IMR-90 (cell line): ENCODE results near the gene APOH. TPM values are rescaled to one million over a fixed set of nuclear protein-coding genes. Genes with fewer than 3 reads are reported as not detected.

ENCODE experiments used
- ATAC-seq: fragments of 200-7000 bp; cut with Tn5 transposase; 2 replicates; pipeline ENCODE4 v1.9.1; 2020; ENCODE audit warnings: low read depth, mild to moderate bottlenecking, moderate library complexity
- BruUV-seq: library from RNA; stranded (reverse); fragments of 400-500 nt; replicated peaks from 2 replicates; lab custom pipeline; 2021; lab: Mats Ljungman, UMichigan
- CTCF ChIA-PET: fragments of 300-600 bp; formaldehyde crosslinking; extraction: SDS; loops from one replicate; lab custom pipeline; 2021; ENCODE audit warnings: antibody characterized with exemption; lab: Yijun Ruan, JAX
- POLR2A ChIA-PET: fragments of 300-600 bp; sonication (Branson Sonifier 250); formaldehyde crosslinking; loops from one replicate; lab custom pipeline; 2022; ENCODE audit warnings: antibody characterized with exemption; ENCODE audit not compliant: unreplicated experiment; lab: Charles Lee
- DNase-seq: peaks from one replicate; pipeline ENCODE4 v3.0.0; 2013
- H2AFZ ChIP-seq: replicated peaks from 2 replicates; pipeline ENCODE3; 2013; ENCODE audit warnings: low read length, mild to moderate bottlenecking; ENCODE audit not compliant: poor library complexity
- H2AK5ac ChIP-seq: 2 replicates; pipeline ENCODE4 v1.6.1; 2013; ENCODE audit warnings: low read depth, low read length, inconsistent platforms
- H2AK9ac ChIP-seq: replicated peaks from 2 replicates; pipeline ENCODE3; 2013; ENCODE audit warnings: mild to moderate bottlenecking, low read depth, low read length, moderate library complexity; ENCODE audit not compliant: poor library complexity
- H2BK120ac ChIP-seq: 2 replicates; pipeline ENCODE4 v1.6.1; 2013; ENCODE audit warnings: low read depth, low read length, inconsistent platforms
- H2BK15ac ChIP-seq: 3 replicates; pipeline ENCODE4 v1.6.1; 2013; ENCODE audit warnings: low read depth, low read length, inconsistent platforms
- H2BK20ac ChIP-seq: 2 replicates; pipeline ENCODE4 v1.6.1; 2013; ENCODE audit warnings: low read depth, mild to moderate bottlenecking, inconsistent platforms, low read length, moderate library complexity
- H2BK5ac ChIP-seq: 2 replicates; pipeline ENCODE4 v1.6.1; 2013; ENCODE audit warnings: mild to moderate bottlenecking, low read depth, low read length, inconsistent platforms; ENCODE audit not compliant: poor library complexity, severe bottlenecking
- H3K14ac ChIP-seq: replicated peaks from 2 replicates; pipeline ENCODE4 v1.6.1; 2013; ENCODE audit warnings: low read depth, low read length, inconsistent platforms
- H3K18ac ChIP-seq: 2 replicates; pipeline ENCODE4 v1.6.1; 2013; ENCODE audit warnings: low read depth, low read length, control low read depth
- H3K23ac ChIP-seq: 2 replicates; pipeline ENCODE4 v1.6.1; 2013; ENCODE audit warnings: low read depth, low read length, inconsistent platforms
- H3K27ac ChIP-seq: 2 replicates; pipeline ENCODE4 v1.5.1; 2013; ENCODE audit warnings: mild to moderate bottlenecking, control low read depth, low read length; ENCODE audit not compliant: insufficient read depth
- H3K27me3 ChIP-seq: 2 replicates; pipeline ENCODE4 v1.6.1; 2013; ENCODE audit warnings: low read length; ENCODE audit not compliant: control insufficient read depth, insufficient read depth
- H3K36me3 ChIP-seq: 2 replicates; pipeline ENCODE4 v1.6.1; 2013; ENCODE audit warnings: low read length, mixed read lengths; ENCODE audit not compliant: control insufficient read depth, insufficient read depth
- H3K4ac ChIP-seq: 2 replicates; pipeline ENCODE4 v1.6.1; 2013; ENCODE audit warnings: low read depth, low read length, inconsistent platforms
- H3K4me1 ChIP-seq: 2 replicates; pipeline ENCODE4 v1.6.1; 2013; ENCODE audit warnings: low read length, mixed read lengths; ENCODE audit not compliant: control insufficient read depth, insufficient read depth
- H3K4me2 ChIP-seq: 2 replicates; pipeline ENCODE4 v1.6.1; 2013; ENCODE audit warnings: low read depth, mild to moderate bottlenecking, control low read depth, low read length, moderate library complexity
- H3K4me3 ChIP-seq: 2 replicates; pipeline ENCODE4 v1.5.1; 2013; ENCODE audit warnings: low read depth, mild to moderate bottlenecking, control low read depth, low read length, moderate library complexity; ENCODE audit not compliant: insufficient read depth
- H3K56ac ChIP-seq: 2 replicates; pipeline ENCODE4 v1.6.1; 2013; ENCODE audit warnings: low read length, inconsistent platforms; ENCODE audit not compliant: insufficient read depth; ENCODE audit errors: extremely low read depth
- H3K79me1 ChIP-seq, 2 experiments: 2 replicates each; pipeline ENCODE4 v1.6.1; 2013; ENCODE audit warnings: low read length in 2 of 2, inconsistent platforms in 1 of 2, low read depth in 1 of 2
- H3K9ac ChIP-seq: 2 replicates; pipeline ENCODE4 v1.6.1; 2013; ENCODE audit warnings: low read depth, low read length, control low read depth
- H3K9me1 ChIP-seq: 2 replicates; pipeline ENCODE4 v1.6.1; 2013; ENCODE audit warnings: low read length, inconsistent platforms; ENCODE audit not compliant: insufficient read depth
- H3K9me3 ChIP-seq: 2 replicates; pipeline ENCODE4 v1.6.1; 2013; ENCODE audit warnings: low read length; ENCODE audit not compliant: control insufficient read depth, insufficient read depth
- H4K20me1 ChIP-seq: 2 replicates; pipeline ENCODE4 v1.6.1; 2013; ENCODE audit warnings: low read length, inconsistent platforms; ENCODE audit not compliant: insufficient read depth
- H4K5ac ChIP-seq: 2 replicates; pipeline ENCODE4 v1.6.1; 2013; ENCODE audit warnings: mild to moderate bottlenecking, low read depth, low read length, control low read depth
- H4K8ac ChIP-seq, 2 experiments: 2 replicates each; pipeline ENCODE4 v1.6.1; 2013; ENCODE audit warnings: low read depth in 2 of 2, low read length in 2 of 2, control low read depth in 1 of 2, inconsistent platforms in 1 of 2
- H4K91ac ChIP-seq: 2 replicates; pipeline ENCODE4 v1.6.1; 2013; ENCODE audit warnings: low read depth, low read length, inconsistent platforms; ENCODE audit not compliant: insufficient read depth
- BHLHE40 ChIP-seq: fragments of 150-350 bp; IDR thresholded peaks from 2 replicates; pipeline ENCODE4 v1.6.1; 2016; ENCODE audit warnings: mild to moderate bottlenecking, low read depth, low read length
- MAFK ChIP-seq: IDR thresholded peaks from 2 replicates; pipeline ENCODE4 v1.6.1; 2012; ENCODE audit warnings: low read depth, low read length, improper control_type of control experiment
- MXI1 ChIP-seq: IDR thresholded peaks from 2 replicates; pipeline ENCODE4 v1.6.1; 2012; ENCODE audit warnings: low read depth, mild to moderate bottlenecking, low read length, moderate library complexity, borderline replicate concordance
- POLR2A ChIP-seq: IDR thresholded peaks from 2 replicates; pipeline ENCODE4 v1.6.1; 2012; ENCODE audit warnings: mild to moderate bottlenecking, low read depth, low read length
- WGBS, 2 experiments: methylation state at CpG; one replicate each; pipeline versions ENCODE4 v1.1.5 to v1.1.7; 2013; ENCODE audit warnings: missing lambda C conversion rate in 2 of 2; ENCODE audit not compliant: insufficient read length in 1 of 2; ENCODE audit errors: extremely low coverage in 2 of 2; 5-methylcytosine and 5-hydroxymethylcytosine counted together
- dilution Hi-C: fragments of 300-500 bp; cut with HindIII; formaldehyde crosslinking; loops from one replicate; pipeline ENCODE4 v1.14.3; 2018; ENCODE audit warnings: low sequenced_read_pairs; ENCODE audit not compliant: unreplicated experiment
- in situ Hi-C: fragments of 300-500 bp; cut with MboI; formaldehyde crosslinking; loops from 3 replicates; pipeline ENCODE4 v1.14.3; 2019; ENCODE audit warnings: low sequenced_read_pairs, inconsistent platforms, mixed read lengths
- intact Hi-C: fragments of 100-400 bp; cut with micrococcal nuclease; formaldehyde crosslinking; loops from 2 replicates; pipeline ENCODE4 v1.10.0; 2022
- polyA plus RNA-seq, 3 experiments: library from polyadenylated mRNA; depleted of rRNA; stranded (reverse); fragments of >200 nt; gene quantifications; 2 replicates each; pipeline ENCODE4 v1.2.3, GENCODE V29; 2012; ENCODE audit warnings: low replicate concordance in 1 of 3
- total RNA-seq: library from RNA; depleted of rRNA; stranded (reverse); fragments of >200 nt; gene quantifications from 2 replicates; pipeline ENCODE4 v1.2.3, GENCODE V29; 2012
- TF ChIP-seq, protein P1 (sequence below): conservative IDR thresholded peaks from 2 replicates; pipeline ENCODE4 v1.5.1; 2012; ENCODE audit warnings: mild to moderate bottlenecking, low read depth, low read length, improper control_type of control experiment

Gene APOH
- total and polyA plus RNA-seq, 2 of the 4 experiments (the other 2 are of a cell fraction), result not detected

DNA sequence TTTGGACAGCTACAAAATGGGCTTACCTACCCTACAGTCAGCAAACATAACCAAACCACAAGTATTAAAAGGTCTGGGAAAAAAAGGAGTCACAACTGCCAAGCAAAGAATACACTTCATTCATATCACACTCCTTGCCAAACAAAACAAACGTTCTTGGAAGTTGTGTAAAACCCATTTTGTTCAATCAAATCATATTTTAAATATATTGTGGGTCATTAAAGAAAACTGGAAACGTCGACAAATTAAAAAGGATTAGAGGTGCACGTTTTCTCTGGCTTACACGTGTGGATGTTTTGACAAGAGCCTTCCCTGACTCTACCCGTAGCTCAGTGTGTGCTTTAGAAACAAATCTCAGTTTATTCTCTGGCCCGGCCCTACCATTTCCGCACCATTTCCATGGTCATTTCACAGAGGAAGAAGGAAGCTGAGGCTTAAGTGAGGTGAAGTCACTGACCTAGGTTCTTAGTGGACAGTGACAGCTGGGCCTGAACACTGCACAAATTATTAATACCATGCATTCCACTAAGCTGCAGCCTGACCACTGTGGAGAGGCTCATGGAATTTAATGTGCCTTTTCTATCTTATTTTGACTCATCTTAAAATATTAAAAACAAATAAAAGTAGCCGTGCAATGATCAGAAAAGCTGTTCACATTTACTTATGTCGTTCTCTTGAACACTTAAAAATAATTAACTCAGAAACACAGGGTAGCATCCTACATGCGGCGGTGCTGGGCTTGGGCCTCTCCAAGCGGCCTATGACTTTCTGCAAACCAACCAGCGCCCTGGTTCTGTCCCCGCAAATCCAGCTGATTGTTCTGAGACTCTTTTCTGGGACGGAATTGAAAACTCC, 38.2 kb downstream of the APOH start:
- TF ChIP-seq MXI1, result peak; percentile 31; the same call in 1 of the 2 replicates
- TF ChIP-seq, protein P1, sequence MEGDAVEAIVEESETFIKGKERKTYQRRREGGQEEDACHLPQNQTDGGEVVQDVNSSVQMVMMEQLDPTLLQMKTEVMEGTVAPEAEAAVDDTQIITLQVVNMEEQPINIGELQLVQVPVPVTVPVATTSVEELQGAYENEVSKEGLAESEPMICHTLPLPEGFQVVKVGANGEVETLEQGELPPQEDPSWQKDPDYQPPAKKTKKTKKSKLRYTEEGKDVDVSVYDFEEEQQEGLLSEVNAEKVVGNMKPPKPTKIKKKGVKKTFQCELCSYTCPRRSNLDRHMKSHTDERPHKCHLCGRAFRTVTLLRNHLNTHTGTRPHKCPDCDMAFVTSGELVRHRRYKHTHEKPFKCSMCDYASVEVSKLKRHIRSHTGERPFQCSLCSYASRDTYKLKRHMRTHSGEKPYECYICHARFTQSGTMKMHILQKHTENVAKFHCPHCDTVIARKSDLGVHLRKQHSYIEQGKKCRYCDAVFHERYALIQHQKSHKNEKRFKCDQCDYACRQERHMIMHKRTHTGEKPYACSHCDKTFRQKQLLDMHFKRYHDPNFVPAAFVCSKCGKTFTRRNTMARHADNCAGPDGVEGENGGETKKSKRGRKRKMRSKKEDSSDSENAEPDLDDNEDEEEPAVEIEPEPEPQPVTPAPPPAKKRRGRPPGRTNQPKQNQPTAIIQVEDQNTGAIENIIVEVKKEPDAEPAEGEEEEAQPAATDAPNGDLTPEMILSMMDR, result no peak
- peak; percentile 26; the same call in 1 of the 2 replicates for TF ChIP-seq BHLHE40
- no peak for TF ChIP-seq POLR2A
- 0 out of 2 replicates have a peak, but pooled peaks have one; percentile 2 for TF ChIP-seq MAFK
- peak overlapping the region; percentile 39 to 49; a peak in 2 of 4 replicates for H4K8ac ChIP-seq
- H3K9me3 ChIP-seq, result no peaks in the 10 kb centered on the region
- H2AFZ ChIP-seq, result peak overlapping the region; percentile 95
- intact Hi-C loops (no loop called here), dilution Hi-C loops (no loop called here), in situ Hi-C loops (loop anchor here (10.0 kb wide), 1 partner anchor 714 kb away; no protein-coding TSS in a partner anchor)
- no peak overlapping the region for H2BK15ac ChIP-seq
- peak overlapping the region; percentile 51 for H3K27ac ChIP-seq
- H3K4me3 ChIP-seq, result peak overlapping the region; percentile 62
- POLR2A ChIA-PET, result no interaction called here
- no peaks in the 10 kb centered on the region for H3K27me3 ChIP-seq
- no peaks in the 10 kb centered on the region for H3K36me3 ChIP-seq
- H3K18ac ChIP-seq, result no peak overlapping the region
- peak overlapping the region; percentile 56 for H3K4ac ChIP-seq
- peak overlapping the region; percentile 60 for H3K14ac ChIP-seq
- peak overlapping the region; percentile 70; the same call in 1 of the 2 replicates for H3K23ac ChIP-seq
- 60% methylated on average over 1 of the region's 16 CpGs; no CpG with 5 or more reads in 1 of the 2 experiments for WGBS, 2 experiments
- DNase-seq (peak; percentile 79), ATAC-seq (peak; percentile 61)
- no peaks in the 10 kb centered on the region for H3K9me1 ChIP-seq
- H4K91ac ChIP-seq, result peak overlapping the region; percentile 58
- no peak overlapping the region for H2BK5ac ChIP-seq
- H4K5ac ChIP-seq, result peak overlapping the region; percentile 9; the same call in 1 of the 2 replicates
- H3K4me1 ChIP-seq, result peaks cover 7% of the 10 kb centered on the region
- peak overlapping the region; percentile 83 for H3K4me2 ChIP-seq
- H2BK120ac ChIP-seq, result 0 out of 2 replicates have a peak overlapping the region, but pooled peaks have one; percentile 33
- CTCF ChIA-PET, result interaction anchor here (0.6 to 0.7 kb wide), 2 partner anchors 143 to 503 kb away, joined by 3 to 7 read pairs; no protein-coding TSS in a partner anchor
- no peak overlapping the region for H2BK20ac ChIP-seq
- peaks cover 6 to 25% of the 10 kb centered on the region in 2 experiments for H3K79me1 ChIP-seq
- no TSS peak for BruUV-seq
- H2AK9ac ChIP-seq, result peak overlapping the region; percentile 83
- no peak overlapping the region for H2AK5ac ChIP-seq
- no peaks in the 10 kb centered on the region; the same call in 1 of the 2 replicates for H4K20me1 ChIP-seq
- H3K56ac ChIP-seq, result peak overlapping the region; percentile 61; the same call in 1 of the 2 replicates
- peak overlapping the region; percentile 76 for H3K9ac ChIP-seq
